ENCODE measurements around the gene PXT1.
A peak's percentile ranks its signal among the peaks of the same experiment; 100 is the strongest.

The PXT1 gene

GRCh38 chr6:36346486-36347273 lies 96.0 kb downstream of the PXT1 start:
- DNase-seq (ENCODE audit: low spot score), result no peak

GRCh38 chr6:36345681-36346466 lies 96.8 kb downstream of the PXT1 start:
- no peak for DNase-seq (ENCODE audit: low spot score)

GRCh38 chr6:36343109-36343680 lies 99.5 kb downstream of the PXT1 start:
- no peak for DNase-seq (ENCODE audit: low spot score)

- peak; percentile 74 for DNase-seq (ENCODE audit: low spot score)
Measured at GRCh38 chr6:36340618-36341454, 101.8 kb downstream of the PXT1 start.

All from activated CD4-positive, alpha-beta T cell treated with anti-CD3 and anti-CD28 coated beads, Interleukin-2, Interleukin-4, amounts not matched to agents 100 ng/mL and 50 ng/mL, durations not matched to agents 16 hours and 8 hours (primary cell).